Measurements from ENCODE around the gene CADPS. TPM values are rescaled to one million over a fixed set of nuclear protein-coding genes. Genes with fewer than 3 reads are reported as not detected.
A peak's percentile ranks its signal among the peaks of the same experiment; 100 is the strongest.

CADPS gene
- total RNA-seq, 1 experiment from 2014 or later: not detected

- no peak for DNase-seq (ENCODE audit: low read depth)
Observed at GRCh38 chr3:62557983-62558382, 317.2 kb downstream of the CADPS start.

GRCh38 chr3:62557450-62557849 lies 317.8 kb downstream of the CADPS start:
- no peak for DNase-seq (ENCODE audit: low read depth)

- no peak for DNase-seq (ENCODE audit: low read depth)
Observed at GRCh38 chr3:62556121-62556815, 318.9 kb downstream of the CADPS start.

GRCh38 chr3:62554264-62554799 lies 320.9 kb downstream of the CADPS start:
- peak; percentile 13 for DNase-seq (ENCODE audit: low read depth)

GRCh38 chr3:62553811-62554210 lies 321.4 kb downstream of the CADPS start:
- no peak for DNase-seq (ENCODE audit: low read depth)

- DNase-seq (ENCODE audit: low read depth): no peak
Observed at GRCh38 chr3:62551556-62551955, 323.7 kb downstream of the CADPS start.

GRCh38 chr3:62550439-62550838 lies 324.8 kb downstream of the CADPS start:
- DNase-seq (ENCODE audit: low read depth): no peak

- DNase-seq (ENCODE audit: low read depth): no peak
Observed at GRCh38 chr3:62548528-62549205, 326.5 kb downstream of the CADPS start.

GRCh38 chr3:62546266-62546665 lies 328.9 kb downstream of the CADPS start:
- no peak for DNase-seq (ENCODE audit: low read depth)

- no peak for DNase-seq (ENCODE audit: low read depth)
Observed at GRCh38 chr3:62542185-62542584, 333.0 kb downstream of the CADPS start.

- no peak for DNase-seq (ENCODE audit: low read depth)
Observed at GRCh38 chr3:62539762-62540161, 335.5 kb downstream of the CADPS start.

GRCh38 chr3:62538691-62539356 lies 336.4 kb downstream of the CADPS start:
- DNase-seq (ENCODE audit: low read depth): no peak

GRCh38 chr3:62534326-62534725 lies 340.9 kb downstream of the CADPS start:
- DNase-seq (ENCODE audit: low read depth): no peak

- no peak for DNase-seq (ENCODE audit: low read depth)
Observed at GRCh38 chr3:62532796-62533195, 342.4 kb downstream of the CADPS start.

- DNase-seq (ENCODE audit: low read depth): no peak
Observed at GRCh38 chr3:62531981-62532380, 343.2 kb downstream of the CADPS start.

- no peak for DNase-seq (ENCODE audit: low read depth)
Observed at GRCh38 chr3:62531493-62531892, 343.7 kb downstream of the CADPS start.

GRCh38 chr3:62529230-62529629 lies 346.0 kb downstream of the CADPS start:
- peak; percentile 16 for DNase-seq (ENCODE audit: low read depth)

GRCh38 chr3:62527474-62527873 lies 347.7 kb downstream of the CADPS start:
- DNase-seq (ENCODE audit: low read depth): no peak

- DNase-seq (ENCODE audit: low read depth): no peak
Observed at GRCh38 chr3:62525281-62525680, 349.9 kb downstream of the CADPS start.

- DNase-seq (ENCODE audit: low read depth): no peak
Observed at GRCh38 chr3:62523672-62524071, 351.5 kb downstream of the CADPS start.

GRCh38 chr3:62521464-62522105 lies 353.6 kb downstream of the CADPS start:
- DNase-seq (ENCODE audit: low read depth): no peak

GRCh38 chr3:62503516-62503915 lies 371.7 kb downstream of the CADPS start:
- DNase-seq (ENCODE audit: low read depth): no peak

Data from M059J (cell line).